Neural cell (in vitro differentiated cells): ENCODE measurements around the gene TEDC2.

ENCODE experiments used
- CTCF ChIP-seq: fragments of 450-650 bp; IDR thresholded peaks from 2 replicates; pipeline ENCODE4 v1.5.1; 2014; ENCODE audit warnings: antibody characterized with exemption, mild to moderate bottlenecking, moderate library complexity; ENCODE audit not compliant: poor library complexity, severe bottlenecking
- EP300 ChIP-seq: fragments of 450-650 bp; conservative IDR thresholded peaks from 2 replicates; pipeline ENCODE4 v1.6.1; 2014; ENCODE audit warnings: antibody characterized with exemption, mild to moderate bottlenecking, moderate library complexity; ENCODE audit not compliant: poor library complexity, severe bottlenecking
- EZH2 ChIP-seq: fragments of 200-600, 300-800 bp; shearing (Covaris generic), sonication (generic); IDR thresholded peaks from 2 replicates; pipeline ENCODE4 v1.6.1; 2014; ENCODE audit warnings: antibody characterized with exemption, low read length, borderline replicate concordance, mild to moderate bottlenecking; ENCODE audit not compliant: insufficient read depth, poor library complexity, severe bottlenecking
- POLR2AphosphoS5 ChIP-seq: IDR thresholded peaks from 2 replicates; pipeline ENCODE4 v1.6.1; 2012
- RAD21 ChIP-seq: fragments of 450-650 bp; conservative IDR thresholded peaks from 2 replicates; pipeline ENCODE4 v1.6.1; 2014; ENCODE audit warnings: antibody characterized with exemption, mild to moderate bottlenecking, moderate library complexity
- REST ChIP-seq: IDR thresholded peaks from 2 replicates; pipeline ENCODE4 v1.6.1; 2012; ENCODE audit warnings: borderline replicate concordance
- SMC3 ChIP-seq: fragments of 450-650 bp; conservative IDR thresholded peaks from 2 replicates; pipeline ENCODE4 v1.6.1; 2014; ENCODE audit warnings: antibody characterized with exemption, mild to moderate bottlenecking, moderate library complexity; ENCODE audit not compliant: poor library complexity

DNA sequence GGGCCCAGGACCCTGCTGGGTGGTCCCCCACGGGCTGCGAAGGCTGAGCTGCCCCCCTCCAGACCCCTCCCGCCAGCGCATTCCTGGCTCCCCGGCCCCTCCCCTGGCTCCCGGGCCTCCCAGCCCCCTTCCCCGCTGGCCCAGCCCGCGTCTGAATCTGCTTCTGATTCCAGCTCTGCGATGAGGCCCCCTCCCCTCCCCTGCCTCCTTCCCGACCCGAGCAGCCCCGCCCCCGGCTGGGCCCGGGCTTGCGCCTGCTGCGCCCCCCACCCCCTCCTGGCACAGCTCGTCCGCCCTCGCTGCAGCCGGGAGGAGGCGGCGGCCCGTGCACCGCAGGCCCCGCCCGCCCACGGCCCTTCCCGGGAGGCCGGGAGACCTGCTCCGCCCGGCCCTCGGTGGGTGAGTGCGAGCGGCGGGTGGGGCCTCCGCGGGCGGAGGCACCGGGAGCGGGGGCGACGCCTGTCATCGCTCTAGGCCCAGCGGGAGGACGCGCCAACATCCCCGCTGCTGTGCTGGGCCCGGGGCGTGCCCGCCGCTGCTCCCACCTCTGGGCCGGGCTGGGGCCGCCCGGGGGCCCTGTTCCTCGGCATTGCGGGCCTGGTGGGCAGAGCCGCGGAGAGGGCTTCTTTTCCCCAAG lies 11.2 kb downstream of the TEDC2 start, which contains the start of gene NTN3:
- TF ChIP-seq CTCF: no peak
- TF ChIP-seq EZH2: no peak
- TF ChIP-seq POLR2AphosphoS5: no peak
- no peak for TF ChIP-seq RAD21
- no peak for TF ChIP-seq REST
- no peak for TF ChIP-seq SMC3
- TF ChIP-seq EP300: no peak
